SK-N-SH (cell line): ENCODE measurements around the gene CYTH3.
A peak's percentile ranks its signal among the peaks of the same experiment; 100 is the strongest.
"Not testable (repeated sequence)": the region's sequence is repeated elsewhere in the genome, so short reads cannot be mapped to it uniquely, and the experiment has no call there.

Experiments
- EP300 ChIP-seq, 2 experiments: IDR thresholded peaks; 2 replicates each; pipeline versions ENCODE4 v1.4.0 to v1.6.1; 2012; ENCODE audit warnings: borderline replicate concordance in 1 of 2, low read depth in 1 of 2, low read length in 1 of 2
- EZH2phosphoT487 ChIP-seq: fragments of 200-600 bp; sonication (generic); IDR thresholded peaks from 2 replicates; pipeline ENCODE4 v1.6.1; 2017; ENCODE audit warnings: low read depth, mixed run types, mild to moderate bottlenecking, antibody characterized with exemption, moderate library complexity, borderline replicate concordance
- FOXJ3 ChIP-seq: sonication (generic); formaldehyde crosslinking; IDR thresholded peaks from 2 replicates; pipeline ENCODE4 v1.5.1; 2020; ENCODE audit warnings: mild to moderate bottlenecking, missing genetic modification reagents
- PBX3 ChIP-seq: IDR thresholded peaks from 2 replicates; pipeline ENCODE4; 2012
- TAF1 ChIP-seq: IDR thresholded peaks from 2 replicates; pipeline ENCODE4 v1.6.1; 2012; ENCODE audit warnings: low read depth, mild to moderate bottlenecking, low read length, moderate library complexity, borderline replicate concordance
- TEAD4 ChIP-seq: IDR thresholded peaks from 2 replicates; pipeline ENCODE4 v1.4.0; 2012; ENCODE audit warnings: mild to moderate bottlenecking, borderline replicate concordance; ENCODE audit not compliant: insufficient read depth
- YY1 ChIP-seq: IDR thresholded peaks from 2 replicates; pipeline ENCODE4 v1.4.0; 2012; ENCODE audit warnings: low read depth, mild to moderate bottlenecking

- not testable (repeated sequence) for TF ChIP-seq TAF1, PBX3, YY1, FOXJ3, EZH2phosphoT487
- TF ChIP-seq TEAD4 = peak; percentile 77; the same call in 1 of the 2 replicates
- TF ChIP-seq EP300 (IDR thresholded peaks at IDR 0.05; ENCODE audit: borderline replicate concordance in 1 of 2, low read depth in 1 of 2, low read length in 1 of 2) = peak in 1 of 2 experiments; percentile 55; a peak in 1 of 4 replicates
Observed at GRCh38 chr7:6283391-6284054, 11.1 kb upstream of the CYTH3 start.
